HEK293T (cell line): ENCODE measurements around the gene FXYD6.

Experiments used
- CTCF ChIA-PET: fragments of 350-600 bp; formaldehyde crosslinking; extraction: SDS; loops from one replicate; lab custom pipeline; 2021; ENCODE audit warnings: antibody characterized with exemption, inconsistent platforms; lab: Yijun Ruan, JAX
- POLR2A ChIA-PET: fragments of 350-600 bp; formaldehyde crosslinking; extraction: SDS; loops from one replicate; lab custom pipeline; 2020; ENCODE audit warnings: antibody characterized with exemption, inconsistent platforms; lab: Yijun Ruan, JAX
- DNase-seq: peaks from one replicate; pipeline ENCODE4 v3.0.0; 2012; ENCODE audit warnings: mixed read lengths; ENCODE audit errors: extremely low spot score
- ARNT ChIP-seq: fragments of 450-650 bp; IDR thresholded peaks from 2 replicates; pipeline ENCODE4 v1.6.1; 2017; ENCODE audit warnings: mild to moderate bottlenecking
- BHLHE40 ChIP-seq: fragments of 450-650 bp; IDR thresholded peaks from 2 replicates; pipeline ENCODE4 v1.6.1; 2016; ENCODE audit warnings: mild to moderate bottlenecking, moderate library complexity, borderline replicate concordance
- CTBP1 ChIP-seq: fragments of 450-650 bp; IDR thresholded peaks from 2 replicates; pipeline ENCODE4 v1.6.1; 2016; ENCODE audit warnings: borderline replicate concordance
- ELF4 ChIP-seq: fragments of 450-650 bp; IDR thresholded peaks from 2 replicates; pipeline ENCODE4 v1.6.1; 2017; ENCODE audit warnings: antibody characterized with exemption
- FOXA1 ChIP-seq: fragments of 450-650 bp; IDR thresholded peaks from 2 replicates; pipeline ENCODE4 v1.6.1; 2016; ENCODE audit warnings: mild to moderate bottlenecking
- FOXK2 ChIP-seq: fragments of 450-650 bp; IDR thresholded peaks from 2 replicates; pipeline ENCODE4 v1.6.1; 2016; ENCODE audit warnings: mild to moderate bottlenecking
- FOXM1 ChIP-seq: fragments of 450-650 bp; IDR thresholded peaks from 2 replicates; pipeline ENCODE4 v1.6.1; 2017; ENCODE audit warnings: mild to moderate bottlenecking, borderline replicate concordance
- HDGF ChIP-seq: fragments of 450-650 bp; IDR thresholded peaks from 2 replicates; pipeline ENCODE4 v1.6.1; 2017; ENCODE audit warnings: antibody characterized with exemption, borderline replicate concordance
- L3MBTL2 ChIP-seq: fragments of 450-650 bp; conservative IDR thresholded peaks from 2 replicates; pipeline ENCODE4 v1.6.1; 2016; ENCODE audit warnings: mild to moderate bottlenecking
- LEF1 ChIP-seq: fragments of 450-650 bp; IDR thresholded peaks from 2 replicates; pipeline ENCODE4 v1.6.1; 2017; ENCODE audit warnings: mild to moderate bottlenecking, borderline replicate concordance
- NFRKB ChIP-seq: fragments of 450-650 bp; IDR thresholded peaks from 2 replicates; pipeline ENCODE4 v1.6.1; 2016; ENCODE audit warnings: mild to moderate bottlenecking, moderate library complexity
- PKNOX1 ChIP-seq: fragments of 450-650 bp; IDR thresholded peaks from 2 replicates; pipeline ENCODE4 v1.6.1; 2016
- SP1 ChIP-seq: fragments of 450-650 bp; IDR thresholded peaks from 2 replicates; pipeline ENCODE4 v1.6.1; 2017
- SUZ12 ChIP-seq: fragments of 450-650 bp; IDR thresholded peaks from 2 replicates; pipeline ENCODE4 v1.6.1; 2016; ENCODE audit warnings: mild to moderate bottlenecking
- TARDBP ChIP-seq: fragments of 450-650 bp; IDR thresholded peaks from 2 replicates; pipeline ENCODE4 v1.6.1; 2016
- ZNF384 ChIP-seq: fragments of 450-650 bp; IDR thresholded peaks from 2 replicates; pipeline ENCODE4 v1.6.1; 2016

FXYD6 gene

GRCh38 chr11:117901601-117902000 is 25.1 kb upstream of the FXYD6 start:
- no peak for DNase-seq
- ChIA-PET POLR2A (no interaction called here), CTCF (no interaction called here)
- TF ChIP-seq ZNF384: no peak
- no peak for TF ChIP-seq TARDBP
- TF ChIP-seq SP1: no peak
- TF ChIP-seq PKNOX1: no peak
- no peak for TF ChIP-seq ELF4
- TF ChIP-seq L3MBTL2: no peak
- TF ChIP-seq FOXK2: no peak
- TF ChIP-seq NFRKB: no peak
- no peak for TF ChIP-seq SUZ12
- no peak for TF ChIP-seq ARNT
- TF ChIP-seq LEF1: no peak
- TF ChIP-seq HDGF: no peak

GRCh38 chr11:117900720-117901440 is 24.4 kb upstream of the FXYD6 start:
- no peak for TF ChIP-seq CTBP1
- no peak for TF ChIP-seq FOXA1
- no peak for TF ChIP-seq SUZ12
- no peak for TF ChIP-seq LEF1
- TF ChIP-seq TARDBP: no peak
- TF ChIP-seq ELF4: no peak
- TF ChIP-seq PKNOX1: no peak
- DNase-seq: no peak
- POLR2A ChIA-PET: interaction anchor here (1.0 kb wide), 1 partner anchor 50 kb away, joined by 3 read pairs; no protein-coding TSS in a partner anchor
- CTCF ChIA-PET: interaction anchor here (0.6 to 1.0 kb wide), 2 partner anchors 120 to 270 kb away, joined by 3 read pairs; no protein-coding TSS in a partner anchor

GRCh38 chr11:117900121-117900648 is 23.7 kb upstream of the FXYD6 start:
- POLR2A ChIA-PET: interaction anchor here (1.0 kb wide), 1 partner anchor 49 kb away, joined by 3 read pairs; no protein-coding TSS in a partner anchor
- TF ChIP-seq FOXM1: no peak
- TF ChIP-seq PKNOX1: no peak
- TF ChIP-seq LEF1: no peak
- TF ChIP-seq TARDBP: no peak
- no peak for TF ChIP-seq HDGF
- no peak for TF ChIP-seq BHLHE40
- TF ChIP-seq ARNT: no peak
- CTCF ChIA-PET: interaction anchor here (1.0 kb wide), 1 partner anchor 121 kb away, joined by 3 read pairs; no protein-coding TSS in a partner anchor
- DNase-seq: no peak

GRCh38 chr11:117898059-117898458 is 21.6 kb upstream of the FXYD6 start:
- DNase-seq: no peak
- ChIA-PET POLR2A (no interaction called here), CTCF (no interaction called here)
- TF ChIP-seq L3MBTL2 (no peak), BHLHE40 (no peak), TARDBP (no peak), ZNF384 (no peak), FOXM1 (no peak), SUZ12 (no peak), ARNT (no peak), ELF4 (no peak), CTBP1 (no peak), SP1 (no peak), FOXK2 (no peak), FOXA1 (no peak), PKNOX1 (no peak), HDGF (no peak), LEF1 (no peak), NFRKB (no peak)

GRCh38 chr11:117892651-117893050 is 16.2 kb upstream of the FXYD6 start:
- no peak for DNase-seq
- CTCF ChIA-PET: no interaction called here
- TF ChIP-seq ARNT: no peak
- no peak for TF ChIP-seq SP1
- no peak for TF ChIP-seq NFRKB
- no peak for TF ChIP-seq LEF1
- no peak for TF ChIP-seq SUZ12
- no peak for TF ChIP-seq FOXA1
- TF ChIP-seq ZNF384: no peak
- no peak for TF ChIP-seq PKNOX1
- POLR2A ChIA-PET: no interaction called here
